GM12878 (cell line): ENCODE measurements around the gene SORL1.

Experiments used
- MAX ChIP-seq: IDR thresholded peaks from 2 replicates; pipeline ENCODE4 v1.6.1; 2012; ENCODE audit warnings: low read depth, low read length, improper control_type of control experiment
- POLR2A ChIP-seq: IDR thresholded peaks from 2 replicates; pipeline ENCODE4 v1.6.1; 2011; ENCODE audit warnings: low read depth, mild to moderate bottlenecking, low read length
- RAD51 ChIP-seq: fragments of 450-650 bp; IDR thresholded peaks from 2 replicates; pipeline ENCODE4 v1.6.1; 2016; ENCODE audit warnings: moderate library complexity, mild to moderate bottlenecking, inconsistent platforms
- SIN3A ChIP-seq: IDR thresholded peaks from 2 replicates; pipeline ENCODE4 v1.6.1; 2012; ENCODE audit warnings: low read depth, low read length, improper control_type of control experiment
- ZBTB33 ChIP-seq: fragments of 450-650 bp; IDR thresholded peaks from 2 replicates; pipeline ENCODE4 v1.6.1; 2017; ENCODE audit warnings: mild to moderate bottlenecking

GRCh38 chr11:121466063-121466794, 14.1 kb downstream of the SORL1 start:
- no peak for TF ChIP-seq SIN3A
- TF ChIP-seq RAD51: no peak
- TF ChIP-seq POLR2A: no peak; the same call in 1 of the 2 replicates
- no peak for TF ChIP-seq ZBTB33
- TF ChIP-seq MAX: no peak
